Nephron (organoid): ENCODE data around the gene PARVA.
"Not testable (repeated sequence)": the region's sequence is repeated elsewhere in the genome, so short reads cannot be mapped to it uniquely, and the experiment has no call there.

Source experiments
- H3K27ac Mint-ChIP-seq, 3 experiments: 2 replicates each; pipeline ENCODE4 v1.8.0; 2020; ENCODE audit warnings: mixed read lengths in 3 of 3, mild to moderate bottlenecking in 2 of 3, moderate library complexity in 1 of 3
- H3K27me3 Mint-ChIP-seq: 2 replicates; pipeline ENCODE4 v1.8.0; 2021; ENCODE audit warnings: low read depth, mild to moderate bottlenecking, moderate library complexity, mixed read lengths
- H3K36me3 Mint-ChIP-seq: 2 replicates; pipeline ENCODE4 v1.8.0; 2020; ENCODE audit warnings: low read depth, mixed read lengths
- H3K4me1 Mint-ChIP-seq: 2 replicates; pipeline ENCODE4 v1.8.0; 2020; ENCODE audit warnings: mixed read lengths
- H3K4me3 Mint-ChIP-seq, 3 experiments: 2 replicates each; pipeline ENCODE4 v1.8.0; 2020; ENCODE audit warnings: mild to moderate bottlenecking in 3 of 3, mixed read lengths in 3 of 3, moderate library complexity in 2 of 3
- H3K9me3 Mint-ChIP-seq: 2 replicates; pipeline ENCODE4 v1.8.0; 2020; ENCODE audit warnings: mixed read lengths
- CTCF ChIP-seq, 3 experiments: fragments of 200-600 bp; sonication (generic); IDR thresholded peaks; one replicate each; pipeline ENCODE4 v1.5.0; 2021; ENCODE audit warnings: antibody characterized with exemption in 3 of 3; ENCODE audit not compliant: unreplicated experiment in 3 of 3

Gene PARVA

GRCh38 chr11:12343526-12343925, 33.8 kb upstream of the PARVA start:
- Mint-ChIP-seq H3K36me3 (peaks cover 3% of the 10 kb centered on the region), H3K27ac (no peak overlapping the region), H3K4me3 (no peak overlapping the region), H3K9me3 (peaks cover 9% of the 10 kb centered on the region), H3K4me1 (no peaks in the 10 kb centered on the region), H3K27me3 (peaks cover 6% of the 10 kb centered on the region)
- no peak for TF ChIP-seq CTCF (IDR thresholded peaks at IDR 0.05; ENCODE audit: unreplicated experiment in 3 of 3)

- Mint-ChIP-seq H3K4me1 (peaks cover 4% of the 10 kb centered on the region), H3K27ac (no peak overlapping the region), H3K36me3 (no peaks in the 10 kb centered on the region), H3K4me3 (no peak overlapping the region), H3K27me3 (peaks cover 13% of the 10 kb centered on the region), H3K9me3 (no peaks in the 10 kb centered on the region)
- TF ChIP-seq CTCF (IDR thresholded peaks at IDR 0.05; ENCODE audit: unreplicated experiment in 3 of 3) = no peak
These were observed 23.8 kb upstream of the PARVA start for GRCh38 chr11:12353534-12353933.

GRCh38 chr11:12354750-12355545, 22.4 kb upstream of the PARVA start:
- Mint-ChIP-seq H3K9me3 (no peaks in the 10 kb centered on the region), H3K27me3 (peaks cover 12% of the 10 kb centered on the region), H3K4me3 (no peak overlapping the region), H3K36me3 (no peaks in the 10 kb centered on the region), H3K4me1 (peaks cover 13% of the 10 kb centered on the region), H3K27ac (no peak overlapping the region)
- no peak for TF ChIP-seq CTCF (IDR thresholded peaks at IDR 0.05; ENCODE audit: unreplicated experiment in 3 of 3)

GRCh38 chr11:12356944-12357655, 20.3 kb upstream of the PARVA start:
- H3K27me3 Mint-ChIP-seq = peaks cover 4% of the 10 kb centered on the region
- H3K27ac Mint-ChIP-seq = peak overlapping the region; percentile 15 to 34 (median 22)
- no peak for TF ChIP-seq CTCF (IDR thresholded peaks at IDR 0.05; ENCODE audit: unreplicated experiment in 3 of 3)
- peaks cover 30% of the 10 kb centered on the region for H3K4me1 Mint-ChIP-seq
- H3K9me3 Mint-ChIP-seq = no peaks in the 10 kb centered on the region
- H3K4me3 Mint-ChIP-seq = no peak overlapping the region
- H3K36me3 Mint-ChIP-seq = no peaks in the 10 kb centered on the region

GRCh38 chr11:12357697-12358096, 19.7 kb upstream of the PARVA start:
- H3K4me1 Mint-ChIP-seq = peaks cover 35% of the 10 kb centered on the region
- not testable (repeated sequence) for H3K27me3 Mint-ChIP-seq, H3K36me3 Mint-ChIP-seq, H3K4me3 Mint-ChIP-seq, H3K9me3 Mint-ChIP-seq
- peak overlapping the region in 2 of 3 experiments; percentile 22 to 78 for H3K27ac Mint-ChIP-seq

GRCh38 chr11:12358302-12359188, 18.8 kb upstream of the PARVA start:
- TF ChIP-seq CTCF (IDR thresholded peaks at IDR 0.05; ENCODE audit: unreplicated experiment in 3 of 3) = no peak
- Mint-ChIP-seq H3K4me1 (peaks cover 39% of the 10 kb centered on the region), H3K9me3 (no peaks in the 10 kb centered on the region), H3K36me3 (no peaks in the 10 kb centered on the region), H3K27me3 (peaks cover 4% of the 10 kb centered on the region), H3K27ac (peak overlapping the region; percentile 72 to 87 (median 78)), H3K4me3 (no peak overlapping the region)
